Stimulated activated CD8-positive, alpha-beta memory T cell treated with anti-CD3 and anti-CD28 coated beads, Interleukin-12 subunit alpha, Interleukin-12 subunit beta, amount 100 ng/mL, for 4 hours (primary cell): Measurements from ENCODE around the gene ATP11C.
"Not testable (repeated sequence)": the region's sequence is repeated elsewhere in the genome, so short reads cannot be mapped to it uniquely, and the experiment has no call there.

ENCODE experiments used
- DNase-seq: peaks from one replicate; pipeline ENCODE4 v3.0.0-alpha.2; 2020; ENCODE audit warnings: low read depth

ATP11C gene

DNA sequence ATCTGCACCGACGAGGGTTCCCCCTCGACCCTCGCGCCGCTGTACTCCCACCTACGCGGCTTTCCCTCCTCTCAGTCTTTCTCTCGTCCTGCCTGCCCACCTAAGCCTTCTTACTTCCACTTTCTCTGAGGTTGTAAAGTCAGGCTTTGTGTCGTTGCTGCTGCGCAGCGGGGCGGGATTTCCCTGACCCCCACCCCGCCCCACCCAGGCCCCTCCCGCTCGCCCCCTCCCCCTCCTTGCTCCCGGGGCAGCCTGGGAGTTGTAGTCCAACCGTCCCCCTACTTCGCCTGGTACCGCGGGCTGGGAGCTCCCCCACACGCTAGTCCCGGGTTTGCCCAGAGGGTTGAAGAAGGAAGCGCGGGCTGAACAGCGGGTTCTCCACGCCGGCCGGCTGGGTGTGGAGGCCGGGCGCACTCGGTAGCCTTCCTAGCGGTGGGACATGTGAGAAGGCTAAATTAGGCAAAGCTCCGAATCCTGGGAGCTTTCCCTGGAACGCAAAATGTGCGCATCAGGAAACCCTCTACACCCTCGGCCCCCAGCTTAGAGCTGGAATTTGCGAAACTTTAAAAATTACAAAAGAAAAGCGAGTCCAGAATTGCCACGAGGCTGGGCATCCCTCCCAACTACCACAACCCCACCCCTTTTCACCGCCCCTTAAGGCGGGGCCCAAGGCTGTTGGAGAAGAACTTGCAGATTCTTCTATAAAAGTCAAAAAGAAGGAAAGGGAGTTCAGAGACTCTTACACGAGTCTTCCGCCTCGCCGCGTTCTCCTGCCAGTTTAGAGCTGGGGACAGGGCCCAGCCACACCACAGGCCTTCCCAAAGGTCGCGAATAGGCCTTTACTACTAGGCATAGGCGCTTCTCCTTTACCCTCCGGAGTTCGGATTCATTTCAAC, at the start of gene ATP11C:
Gene ATP11C (minus strand): TSS at position 153 of the 896 bp plus-strand sequence. CDS start 1,011 bp downstream, outside the sequence.
- DNase-seq: peak; percentile 69

DNA sequence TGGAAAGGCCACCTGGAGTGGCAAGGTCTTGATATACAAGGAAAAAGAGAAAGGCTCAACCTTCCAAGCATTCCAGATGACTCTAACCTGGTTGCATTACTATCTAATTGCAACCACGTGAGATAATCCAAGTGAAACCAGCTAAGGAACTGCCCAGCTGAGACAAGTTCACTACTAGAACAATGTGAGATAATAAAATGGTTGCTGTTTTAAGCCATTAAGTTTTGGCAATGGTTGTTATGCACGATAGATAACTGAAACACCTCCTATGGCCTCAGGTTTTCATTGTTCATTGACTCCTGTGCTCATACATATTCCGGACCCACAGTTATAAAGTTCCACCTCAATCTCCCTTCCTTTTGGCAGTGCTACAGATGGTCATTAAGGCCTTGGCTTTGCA, 41.6 kb upstream of the ATP11C start:
- no peak for DNase-seq

DNA sequence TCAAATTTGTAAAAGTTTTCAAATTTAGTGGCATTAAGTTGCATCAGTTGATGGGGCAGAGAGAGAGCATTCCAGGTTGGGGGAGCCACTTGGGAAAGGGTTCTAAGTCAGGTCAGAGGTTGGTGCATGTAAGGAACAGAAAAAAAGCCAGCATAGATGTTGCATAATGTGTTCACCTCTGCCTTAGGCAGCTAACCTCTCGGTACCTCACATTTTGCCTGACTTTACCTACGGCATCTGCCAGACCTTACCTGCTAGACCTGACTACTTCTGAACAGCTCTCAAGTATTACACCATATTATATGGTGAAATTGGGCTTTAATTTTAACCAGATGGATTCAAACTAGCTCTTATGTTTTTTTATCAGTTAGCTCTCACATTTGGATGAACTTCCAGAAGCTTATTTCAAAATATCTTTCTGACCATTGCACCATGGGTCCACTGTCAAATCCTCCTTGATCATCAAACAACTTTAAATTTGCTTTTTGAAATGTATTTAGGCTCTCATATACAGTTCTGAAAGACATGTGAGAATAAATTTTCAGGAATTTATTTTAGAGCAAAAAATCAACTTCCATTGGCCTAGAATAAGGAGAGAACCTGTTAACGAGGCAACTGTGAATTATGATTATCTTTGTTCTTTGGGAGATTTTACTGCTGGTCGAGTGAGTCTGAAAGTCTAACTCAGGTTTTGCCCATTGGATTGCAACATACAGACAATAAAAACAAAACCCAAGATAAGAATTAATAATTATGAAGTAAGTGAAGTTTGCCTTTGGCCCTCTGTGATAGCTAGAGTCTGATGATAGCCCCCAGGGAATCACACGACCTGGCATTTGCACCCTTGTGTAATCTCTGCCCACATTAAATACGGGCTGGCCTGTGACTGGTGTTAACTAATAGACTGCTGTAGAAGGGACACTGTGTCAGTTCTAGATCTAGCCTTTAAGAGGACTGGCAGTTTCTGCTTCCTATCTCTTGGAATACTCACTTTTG, 40.1 kb upstream of the ATP11C start:
- no peak for DNase-seq

DNA sequence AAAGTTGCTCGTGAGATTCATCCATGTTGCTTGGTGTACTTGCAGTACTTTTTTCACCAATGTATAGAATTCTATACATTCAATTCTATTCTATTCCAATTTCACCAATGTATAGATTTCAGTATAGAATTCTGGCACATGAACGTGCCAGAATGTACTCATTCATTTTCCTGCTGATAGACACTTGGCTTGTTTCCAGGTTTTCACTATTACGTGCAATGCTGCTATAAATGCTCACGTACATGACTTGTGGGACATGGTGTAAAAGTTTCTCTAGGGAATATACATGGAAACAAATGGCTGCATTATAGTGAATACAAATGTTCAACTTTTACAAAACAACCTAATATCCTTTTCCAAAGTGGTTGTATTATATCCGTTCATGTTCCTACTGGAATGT, 39.3 kb upstream of the ATP11C start:
- no peak for DNase-seq

DNA sequence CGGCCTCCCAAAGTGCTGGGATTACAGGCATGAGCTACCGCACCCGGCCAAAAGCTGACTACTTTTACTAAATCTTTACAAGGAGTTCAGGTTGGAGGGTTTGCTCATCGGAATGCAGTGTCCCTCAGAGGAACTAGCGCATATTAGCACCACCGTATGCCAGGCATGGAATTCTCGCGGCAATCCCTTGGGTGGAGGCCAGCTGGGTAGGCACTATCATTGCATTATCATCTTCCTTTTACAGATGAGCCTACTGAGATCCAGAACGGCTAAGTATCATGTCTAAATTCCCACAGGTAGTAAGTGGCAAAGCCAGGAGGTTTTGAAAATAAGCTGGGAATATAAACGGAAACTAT, 38.5 kb upstream of the ATP11C start:
- DNase-seq: no peak

DNA sequence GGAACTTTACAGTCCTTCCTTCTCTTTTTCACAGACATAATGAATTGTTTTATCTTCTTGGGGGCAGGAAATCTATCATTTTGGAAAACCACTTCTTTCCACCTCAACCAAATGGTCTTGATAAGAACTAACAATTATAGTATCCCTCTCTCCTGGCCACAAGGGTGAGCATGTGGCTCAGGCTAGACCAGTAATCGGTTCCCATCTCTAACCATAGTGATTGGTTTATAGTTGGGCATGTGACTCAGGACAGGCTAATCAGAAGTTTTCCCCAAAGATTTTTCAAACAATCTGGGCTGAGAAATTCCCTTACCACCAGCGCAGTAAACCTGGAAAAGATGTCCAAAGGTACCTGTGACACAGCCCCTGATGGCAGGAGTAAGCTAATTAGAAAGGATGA, 36.4 kb upstream of the ATP11C start:
- DNase-seq: no peak

DNA sequence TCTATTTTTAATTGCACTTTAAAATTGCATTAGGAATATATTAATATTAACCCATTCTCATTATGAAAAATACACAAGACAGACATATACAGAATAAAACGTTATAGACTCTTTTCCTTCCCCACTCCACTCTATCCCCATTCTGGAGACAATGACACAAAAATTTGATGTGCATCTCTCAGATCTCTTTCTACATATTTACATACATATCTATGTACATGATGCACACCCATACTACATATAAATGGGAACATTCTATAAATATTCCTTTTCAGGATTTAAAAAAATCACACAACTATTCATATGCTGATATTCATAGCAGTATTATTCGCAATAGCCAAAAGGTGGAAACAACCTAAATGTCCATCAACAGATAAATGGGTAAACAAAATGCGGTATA, 34.9 kb upstream of the ATP11C start:
- no peak for DNase-seq

DNA sequence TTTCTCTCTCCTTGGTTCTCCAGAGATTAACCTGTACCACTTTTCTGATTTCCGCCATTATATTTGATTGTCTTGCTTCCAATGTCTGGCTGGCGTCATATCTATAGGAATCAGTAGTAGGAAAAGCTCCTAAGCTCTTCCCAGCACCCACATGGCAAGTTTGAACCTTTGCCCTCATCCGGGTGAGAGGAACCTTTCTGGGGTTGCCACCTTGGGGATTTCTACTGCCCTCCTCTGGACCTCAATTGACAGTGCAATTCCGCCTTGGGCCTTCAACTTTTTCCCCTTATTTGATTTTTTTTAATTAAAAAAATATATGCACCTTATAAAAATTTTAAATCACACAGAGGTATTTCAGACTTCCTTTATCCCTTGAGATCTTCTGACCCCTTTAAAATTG, 34.4 kb upstream of the ATP11C start:
- DNase-seq: no peak

DNA sequence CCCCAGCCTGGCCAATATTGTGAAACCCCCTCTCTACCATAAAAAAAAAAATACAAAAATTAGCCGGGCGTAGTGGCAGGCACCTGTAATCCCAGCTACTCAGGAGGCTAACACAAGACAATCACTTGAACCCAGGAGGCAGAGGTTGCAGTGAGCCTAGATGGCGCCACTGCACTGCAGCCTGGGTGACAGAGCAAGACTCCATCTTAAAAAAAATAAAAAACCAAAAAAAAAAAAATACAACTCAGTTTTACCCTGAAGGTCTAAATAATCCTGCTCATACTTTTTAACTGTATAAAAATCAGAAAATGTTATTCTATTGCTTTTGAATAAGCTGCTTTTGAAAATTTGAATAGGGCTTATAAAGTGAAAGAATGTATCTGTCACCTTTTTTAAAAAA, 33.3 kb upstream of the ATP11C start:
- DNase-seq: not testable (repeated sequence)

DNA sequence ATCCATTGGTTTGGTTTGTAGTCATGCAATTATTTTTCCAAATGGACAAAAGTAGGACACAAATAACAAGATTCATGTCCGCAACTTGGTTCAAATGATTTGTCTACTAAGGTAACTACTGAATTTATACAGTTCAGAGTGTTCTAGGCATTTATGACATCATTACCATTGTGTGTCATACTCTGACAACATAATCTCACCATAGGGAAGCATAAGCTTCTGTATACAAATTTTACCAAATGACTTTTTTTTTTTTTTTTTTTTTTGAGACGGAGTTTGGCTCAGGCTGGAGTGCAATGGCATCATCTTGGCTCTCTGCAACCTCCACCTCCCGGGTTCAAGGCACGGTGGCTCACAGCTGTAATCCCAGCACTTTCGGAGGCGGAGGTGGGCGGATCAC, 32.6 kb upstream of the ATP11C start, which contains the start of gene CXorf66:
Gene CXorf66 (minus strand): TSS at position 101 of the 400 bp plus-strand sequence. CDS start 25 bp downstream, at position 76.
- DNase-seq: no peak

DNA sequence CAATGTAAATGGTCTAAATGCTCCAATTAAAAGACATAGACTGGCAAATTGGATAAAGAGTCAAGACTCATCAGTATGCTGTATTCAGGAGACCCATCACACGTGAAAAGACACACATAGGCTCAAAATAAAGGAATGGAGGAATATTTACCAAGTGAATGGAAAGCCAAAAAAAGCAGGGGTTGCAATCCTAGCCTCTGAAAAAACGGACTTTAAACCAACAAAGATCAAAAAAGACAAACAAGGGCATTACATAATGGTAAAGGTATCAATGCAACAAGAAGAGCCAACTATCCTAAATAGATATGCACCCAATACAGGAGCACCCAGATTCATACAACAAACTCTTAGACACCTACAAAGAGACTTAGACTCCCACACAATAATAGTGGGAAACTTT, 28.2 kb upstream of the ATP11C start:
- not testable (repeated sequence) for DNase-seq

DNA sequence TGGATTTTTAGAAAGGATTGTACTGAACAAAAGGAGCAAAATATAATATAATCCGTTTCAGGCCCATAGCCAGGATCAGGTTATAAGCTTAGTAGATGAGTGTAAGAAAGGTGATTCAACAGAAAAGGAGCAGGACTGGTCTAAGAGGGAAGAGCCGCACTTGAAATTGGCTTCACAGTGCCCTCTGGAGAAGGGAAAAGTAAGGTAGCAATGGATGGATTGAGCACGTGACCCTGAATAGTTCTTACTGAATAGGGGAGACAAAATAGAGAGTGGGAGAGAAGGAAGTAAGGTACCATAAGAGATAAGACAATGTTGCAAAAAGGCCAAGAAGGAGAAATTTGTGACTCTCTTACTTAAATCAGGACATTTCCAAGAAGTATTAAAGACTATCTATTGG, 16.9 kb upstream of the ATP11C start:
- no peak for DNase-seq

DNA sequence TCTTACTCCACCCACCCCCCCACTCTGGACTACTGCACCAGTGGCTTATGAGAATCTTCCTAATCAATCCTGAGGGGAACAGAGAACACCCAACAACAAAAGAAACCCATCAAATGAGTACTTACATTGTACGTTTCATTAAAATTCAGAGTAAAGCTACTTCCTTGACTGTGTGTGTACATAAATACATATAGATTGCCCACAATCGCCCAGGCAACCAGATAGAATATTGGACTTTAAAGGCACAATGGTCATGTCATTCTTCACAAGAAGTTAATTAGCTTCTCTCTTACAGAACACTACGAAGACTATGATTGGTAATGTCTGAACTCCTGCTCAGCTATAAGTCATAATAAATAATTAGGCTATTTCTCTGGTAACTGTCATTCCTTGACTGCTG, 12.2 kb upstream of the ATP11C start:
- no peak for DNase-seq

DNA sequence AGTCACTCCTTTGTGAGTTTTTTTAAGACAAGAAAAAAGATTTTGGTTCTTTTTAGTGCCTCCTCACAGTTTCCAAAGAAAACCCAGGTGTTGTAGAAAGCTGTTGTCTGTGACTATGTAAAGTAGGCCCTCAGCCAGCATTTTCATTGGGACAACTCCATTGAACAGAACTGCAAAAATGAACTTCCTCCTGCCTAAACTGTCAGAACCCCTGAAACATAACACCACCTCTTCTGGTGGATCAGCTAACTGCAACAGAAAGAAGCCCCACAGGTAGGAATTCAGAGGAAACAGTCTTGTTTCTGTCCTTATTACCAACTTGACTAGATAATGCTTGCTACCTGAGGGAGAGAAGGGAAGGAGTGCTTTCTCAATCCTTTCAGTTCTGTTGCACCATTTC, 3.4 kb upstream of the ATP11C start:
- DNase-seq: no peak

DNA sequence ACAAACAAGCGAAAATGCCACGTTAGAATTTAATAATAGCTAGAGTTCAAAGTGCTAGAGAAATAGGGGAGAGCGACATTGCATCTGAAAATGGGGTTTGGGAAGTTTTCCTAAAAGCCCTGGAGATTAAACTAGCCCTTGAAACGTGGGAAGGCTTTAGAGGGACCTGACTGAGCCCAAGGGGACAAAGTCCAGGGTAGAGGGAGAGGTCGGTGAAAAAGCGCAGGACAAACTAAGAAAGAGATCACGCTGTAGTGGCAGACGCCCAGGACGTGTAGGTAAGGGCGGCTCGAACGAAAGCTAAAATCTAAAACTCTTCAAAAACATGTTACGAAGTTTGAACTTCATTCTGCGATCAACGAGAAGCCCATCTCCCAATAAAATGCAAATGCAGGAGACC, 1.1 kb upstream of the ATP11C start:
- no peak for DNase-seq

DNA sequence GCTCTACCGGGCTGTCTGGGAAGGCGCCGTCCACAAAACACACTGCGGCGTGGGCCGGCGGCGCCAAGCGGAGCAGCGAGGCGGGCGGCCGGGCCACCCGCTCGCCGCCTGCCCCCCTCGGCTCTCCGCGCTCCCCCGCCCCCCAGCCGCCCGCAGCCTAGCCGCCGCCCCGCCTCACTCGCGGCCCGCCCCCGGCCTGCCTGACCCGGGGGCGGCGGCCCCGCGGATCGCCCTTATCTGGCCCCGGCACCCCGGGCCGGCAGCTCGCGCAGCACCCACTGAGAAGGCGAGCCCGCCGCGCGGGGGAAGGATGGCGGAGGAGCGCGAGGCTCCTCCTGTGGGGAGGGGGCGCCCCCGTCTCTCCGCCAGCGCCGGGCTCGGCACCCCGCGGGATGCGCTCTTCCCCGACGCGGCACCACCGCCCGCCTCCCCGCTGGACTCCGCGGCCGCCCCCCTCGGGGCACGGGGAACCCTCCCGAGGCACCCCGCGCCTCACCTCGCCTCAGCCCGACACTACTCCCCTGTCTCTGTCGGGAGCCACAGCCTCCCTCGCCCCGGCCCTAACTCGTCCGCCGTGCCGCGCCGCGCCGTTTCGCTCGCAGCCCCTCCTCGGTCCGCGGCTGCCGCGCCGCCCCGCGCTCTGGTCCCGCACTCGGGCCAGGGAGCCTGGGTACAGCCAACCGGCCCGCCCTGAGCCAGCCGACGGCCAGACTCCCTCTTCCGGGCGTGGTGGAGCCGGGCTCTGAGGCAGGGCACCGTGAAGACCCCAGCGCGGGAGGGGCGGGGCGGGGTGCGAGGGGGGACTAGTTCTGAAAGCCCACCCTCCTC, 566 bp downstream of the ATP11C start:
- DNase-seq: peak; percentile 35

DNA sequence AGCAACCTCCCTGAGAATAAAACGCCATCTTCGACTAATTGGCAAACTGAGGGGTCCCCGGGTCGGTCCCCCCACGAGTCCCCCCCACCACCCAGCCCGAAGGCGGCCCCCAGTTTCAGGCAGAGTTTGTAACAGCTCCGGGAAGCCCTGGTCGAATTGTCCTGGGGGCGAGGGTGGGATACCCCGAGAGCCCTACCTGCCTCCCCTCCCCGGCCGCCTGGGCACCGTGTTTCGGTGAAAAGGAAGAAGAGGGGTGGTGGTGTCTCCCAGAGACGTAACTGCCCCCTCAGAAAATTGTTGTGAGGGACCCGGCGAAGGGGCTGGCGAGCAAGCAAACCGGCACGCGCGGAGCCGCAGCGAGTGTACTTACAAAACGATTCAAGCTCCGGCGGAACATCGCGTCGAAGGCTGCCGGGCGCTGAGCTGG, 1.2 kb downstream of the ATP11C start:
- DNase-seq: no peak

DNA sequence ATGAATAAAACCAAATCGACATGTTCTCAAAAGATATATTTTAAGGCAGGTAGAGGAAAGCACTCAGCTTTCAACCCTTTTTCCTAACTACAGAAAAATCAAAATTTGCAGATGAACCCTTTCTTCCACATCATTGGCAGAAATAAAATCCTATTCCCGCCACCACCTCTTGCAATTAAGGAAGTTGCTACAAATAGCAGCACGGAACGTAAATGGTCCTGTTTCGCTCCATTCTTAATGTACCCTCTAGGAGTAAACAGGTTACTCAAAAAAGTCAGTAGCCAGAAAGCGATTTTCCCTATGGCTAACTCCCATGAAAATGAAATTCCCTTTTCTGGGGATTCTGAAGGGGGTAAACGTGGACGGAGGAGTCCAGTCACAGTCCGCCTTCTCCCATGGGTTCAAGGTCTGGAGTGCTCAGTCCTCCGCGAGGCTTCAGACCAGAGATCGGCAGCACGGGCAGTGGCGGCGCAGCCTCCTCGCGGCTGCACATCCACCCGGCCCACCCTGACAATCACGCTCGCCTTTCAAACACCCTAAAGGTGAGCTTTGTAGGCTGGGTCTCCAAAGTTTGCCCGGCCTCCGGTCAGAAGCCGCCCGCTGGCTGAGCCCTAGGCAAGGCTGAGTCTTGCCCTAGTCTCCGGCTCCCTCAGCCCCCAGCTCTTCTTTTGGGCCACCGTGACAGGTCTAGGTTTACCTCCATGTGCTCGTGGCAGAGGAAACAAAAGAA, 1.8 kb downstream of the ATP11C start:
- no peak for DNase-seq

DNA sequence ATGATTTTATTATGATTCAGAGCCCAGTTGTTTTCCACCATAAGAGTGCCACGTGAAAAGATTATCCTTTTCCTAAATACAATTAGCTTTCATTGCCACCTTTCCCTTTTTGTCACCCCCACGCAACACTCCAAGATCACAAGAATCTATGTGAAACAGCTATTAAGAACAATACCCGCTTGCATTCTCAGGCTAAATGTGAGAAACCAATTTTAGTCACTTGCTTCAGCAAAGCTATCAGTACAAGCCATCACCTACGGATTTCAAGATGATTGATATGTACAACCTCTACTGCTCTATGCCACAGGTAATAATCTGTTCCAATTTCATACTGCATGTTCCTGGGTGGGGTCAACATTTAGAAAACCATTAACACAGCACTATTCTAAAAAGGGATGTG, 2.5 kb downstream of the ATP11C start:
- DNase-seq: no peak

DNA sequence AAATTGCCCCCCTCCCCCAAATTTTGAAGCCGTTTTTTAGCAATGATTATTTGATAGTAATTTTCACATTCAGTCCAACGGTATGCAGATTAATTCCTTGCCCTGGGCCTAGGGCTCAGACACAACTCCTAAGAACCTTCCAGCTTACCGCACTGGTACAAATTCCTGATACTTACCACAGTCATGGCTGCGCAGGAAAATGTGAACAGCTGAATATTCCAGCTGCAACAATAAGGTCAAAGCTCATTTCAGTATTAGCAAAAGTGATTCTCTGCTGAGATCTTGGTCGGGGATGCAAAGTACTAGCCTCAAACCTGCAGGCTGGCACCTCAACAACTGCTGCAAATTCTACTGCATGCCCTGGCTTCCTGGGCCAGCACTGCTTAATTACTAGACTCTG, 3.0 kb downstream of the ATP11C start:
- DNase-seq: no peak

DNA sequence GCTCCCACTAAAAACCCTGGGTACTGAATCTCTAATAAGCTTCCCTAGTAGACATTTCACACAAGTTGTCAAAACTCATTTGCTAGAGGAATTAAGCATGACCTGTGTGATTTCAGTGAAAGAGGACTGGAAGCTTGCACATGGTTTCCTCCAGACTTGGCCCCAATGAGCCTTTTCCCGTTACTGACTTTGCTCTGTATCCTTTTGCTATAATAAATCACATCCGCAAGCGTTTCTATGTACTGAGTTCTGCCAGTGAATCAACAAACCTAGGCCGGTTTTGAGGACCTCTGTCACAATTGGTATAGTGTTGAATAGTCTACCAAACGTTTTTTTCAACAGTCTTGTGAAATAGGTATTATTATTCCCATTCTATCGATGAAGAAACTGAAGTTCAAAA, 8.2 kb downstream of the ATP11C start:
- no peak for DNase-seq
